T1000 (cell line): ENCODE results near the gene MRM2.

ENCODE experiments used
- DNase-seq: peaks from one replicate; lab custom pipeline; 2025; ENCODE audit warnings: mixed read lengths; lab: John Stamatoyannopoulos, UW

MRM2 gene

DNA sequence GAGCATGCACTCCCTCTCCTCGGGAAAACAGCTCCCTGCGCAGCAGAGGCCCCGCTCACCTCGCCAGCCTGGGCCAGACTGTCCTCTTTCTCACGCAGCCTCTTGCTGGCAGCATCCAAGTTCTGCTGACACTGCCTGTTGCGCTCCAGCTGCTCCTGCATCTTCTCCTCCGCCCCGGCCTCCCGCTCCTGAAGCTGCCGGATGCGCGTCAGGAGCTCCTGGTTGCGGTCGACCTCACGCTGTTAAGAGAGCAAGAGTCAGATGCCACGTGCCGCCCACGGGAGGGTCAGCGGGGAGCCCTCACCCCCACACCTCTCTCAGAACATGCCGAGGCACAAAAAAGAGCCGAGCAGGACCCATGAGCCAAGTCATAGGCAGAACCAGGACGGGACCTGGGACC is 19.5 kb downstream of the MRM2 start:
- no peak for DNase-seq

DNA sequence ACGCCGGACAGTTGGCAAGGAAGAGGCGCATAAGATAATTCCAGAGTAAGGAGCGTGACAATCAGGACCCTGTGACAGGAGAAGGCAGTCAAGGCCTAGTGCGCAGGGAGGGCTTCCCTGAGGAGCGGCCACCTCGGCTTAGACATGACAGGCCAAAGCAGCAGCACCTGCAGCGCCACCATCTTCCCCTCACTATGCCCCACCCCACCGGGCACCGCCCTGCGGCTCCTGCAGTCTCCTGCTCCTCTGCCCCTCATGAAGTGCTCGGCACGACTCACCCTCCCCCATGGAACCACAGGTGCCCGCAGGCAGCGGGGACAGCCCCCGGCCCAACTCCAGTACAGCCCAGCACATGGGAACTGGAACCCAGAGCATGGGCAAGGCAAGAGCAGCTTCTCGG is 21.1 kb downstream of the MRM2 start:
- no peak for DNase-seq

DNA sequence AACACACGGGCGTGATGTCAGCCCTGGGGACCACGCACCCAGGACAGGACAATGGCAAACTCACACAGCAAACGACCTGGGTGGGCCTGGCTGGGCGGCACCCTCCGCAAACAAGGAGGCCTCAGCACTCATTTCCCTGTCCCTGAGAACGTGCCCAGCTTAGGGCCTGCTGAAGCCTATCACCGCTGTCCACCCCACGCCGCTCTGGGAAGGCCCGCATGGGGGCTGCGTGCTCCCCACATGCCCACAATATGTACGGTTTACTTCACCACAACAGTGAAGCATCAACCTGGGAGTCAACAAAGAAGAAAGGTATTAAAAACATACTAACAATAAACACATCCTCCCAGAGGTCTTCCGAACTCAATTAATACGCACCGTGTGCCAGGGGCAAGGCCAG is 21.5 kb downstream of the MRM2 start:
- no peak for DNase-seq

DNA sequence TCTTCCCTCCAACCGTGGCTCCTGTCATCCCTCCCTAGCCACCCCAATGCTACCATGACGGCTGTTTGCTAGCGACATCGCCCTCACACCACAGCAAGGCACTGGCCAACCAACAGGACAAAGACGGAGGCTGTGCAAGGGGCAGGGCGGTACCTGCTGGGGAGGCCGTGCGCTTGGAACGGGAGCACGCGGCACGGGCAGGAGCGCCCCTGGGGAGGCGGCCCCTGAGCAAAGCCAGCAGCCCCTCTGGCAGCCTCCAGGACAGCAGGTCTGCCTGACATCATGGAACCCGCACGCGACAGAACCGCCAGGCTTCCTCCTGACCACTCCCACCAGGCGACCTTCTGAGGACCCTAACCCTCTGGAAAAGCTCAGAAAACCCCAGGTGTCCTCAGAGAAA is 22.0 kb downstream of the MRM2 start:
- no peak for DNase-seq

DNA sequence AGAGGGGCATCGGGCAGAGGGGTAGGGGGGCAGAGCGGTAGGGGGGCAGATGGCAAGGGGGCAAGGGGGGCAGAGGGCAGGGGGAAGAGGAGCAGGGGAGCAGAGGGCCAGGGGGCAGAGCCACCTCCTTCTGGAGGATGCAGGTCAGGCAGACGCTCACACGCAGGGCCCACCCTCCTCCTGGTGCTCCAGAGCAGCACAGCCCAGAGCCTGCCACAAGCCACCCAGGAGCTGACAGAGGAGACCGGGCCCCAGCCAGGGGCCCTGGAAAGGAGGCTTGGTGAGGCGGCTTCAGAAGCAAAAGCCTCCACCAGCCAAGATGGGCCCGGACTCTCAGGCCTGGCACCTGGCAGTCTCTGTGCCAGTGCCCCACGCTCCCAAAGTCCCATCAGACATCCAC is 22.4 kb downstream of the MRM2 start:
- no peak for DNase-seq

DNA sequence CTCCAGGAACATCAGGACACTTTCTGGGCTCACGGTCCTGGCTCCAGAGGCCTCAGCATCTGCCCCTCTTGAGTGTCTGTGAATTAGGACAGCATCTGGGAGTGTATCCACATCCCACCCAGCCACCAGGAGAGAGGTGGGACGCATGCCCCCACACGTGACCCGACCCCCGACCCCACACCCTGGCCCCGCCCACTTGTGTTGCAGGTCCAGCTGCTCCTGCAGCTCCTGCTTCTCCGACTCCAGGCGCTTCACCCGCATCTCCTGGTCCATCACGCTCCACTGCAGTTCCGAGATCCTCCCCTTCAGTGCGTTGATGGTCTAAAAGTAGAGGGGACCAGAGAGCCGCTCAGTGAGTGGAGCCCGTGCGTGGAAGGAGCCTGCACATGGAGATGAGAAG is 22.9 kb downstream of the MRM2 start:
- DNase-seq: no peak

DNA sequence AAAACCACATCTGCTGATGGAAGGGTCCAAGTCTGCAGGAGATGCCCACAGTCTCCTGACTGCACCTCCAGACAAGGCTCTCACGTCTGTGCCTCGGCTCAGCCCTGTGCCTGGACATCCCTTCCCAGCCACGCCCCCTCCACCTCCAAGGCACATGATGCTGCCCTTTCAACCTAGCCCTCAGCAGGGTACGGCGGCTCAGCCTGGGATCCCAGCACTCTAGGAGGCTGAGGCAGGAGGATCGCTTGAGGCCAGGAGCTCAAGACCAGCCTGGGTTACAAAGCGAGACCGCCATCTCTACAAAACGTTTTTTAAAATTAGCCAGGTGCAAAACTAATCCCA is 23.6 kb downstream of the MRM2 start:
- DNase-seq: no peak

DNA sequence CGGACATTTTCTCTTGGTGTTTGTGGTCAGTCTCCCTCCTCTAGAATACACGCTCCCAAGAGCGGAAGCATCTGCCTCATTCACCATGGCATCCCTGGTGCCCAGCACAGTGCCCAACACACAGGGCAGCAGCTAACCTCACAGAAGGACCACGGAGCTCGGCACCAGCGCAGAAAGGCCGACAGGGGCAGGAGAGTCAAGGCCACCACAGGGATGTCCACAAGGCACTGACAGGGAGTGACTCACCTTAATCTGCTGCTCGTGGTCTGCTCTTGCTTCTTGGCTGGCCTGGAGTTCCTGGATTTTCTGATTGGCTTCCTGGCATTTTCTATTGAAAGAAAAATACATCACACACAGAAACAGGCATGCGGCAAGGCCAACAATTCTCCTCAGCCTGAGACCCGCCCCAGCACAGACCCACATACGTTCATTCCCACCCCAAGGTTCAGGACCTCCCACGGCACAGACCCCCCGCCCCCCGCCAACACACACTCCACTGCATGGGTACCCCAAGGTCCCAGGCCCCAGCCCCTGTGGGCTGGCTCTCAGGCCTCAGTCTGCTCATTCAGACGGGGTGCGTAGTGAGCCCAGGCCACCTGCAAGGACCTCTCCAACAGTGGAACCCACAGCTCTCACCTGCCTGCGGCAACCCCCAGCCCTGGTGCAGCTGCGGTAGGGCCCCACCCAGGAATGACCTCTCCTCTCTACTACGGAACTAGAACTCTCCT is 24.1 kb downstream of the MRM2 start:
- no peak for DNase-seq

DNA sequence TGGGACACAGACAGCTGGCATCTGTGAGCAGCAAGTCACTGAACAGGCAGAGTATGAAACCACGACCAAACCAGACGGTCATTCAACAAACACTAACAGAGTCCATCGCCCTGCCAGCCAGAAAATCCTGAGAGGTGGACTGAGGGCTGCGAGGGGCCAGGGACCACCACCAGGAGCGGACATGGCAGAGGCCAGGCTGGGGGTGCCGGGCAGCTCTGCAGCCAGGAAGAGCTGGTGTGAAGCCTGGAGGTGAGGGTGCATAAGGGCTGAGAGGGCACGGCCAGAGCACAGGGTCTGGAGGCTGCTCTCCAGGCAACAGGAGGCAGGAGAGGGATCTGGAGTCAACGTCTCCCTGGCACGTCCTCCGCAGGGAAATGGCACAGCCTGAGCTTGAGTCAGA is 24.8 kb downstream of the MRM2 start:
- no peak for DNase-seq

DNA sequence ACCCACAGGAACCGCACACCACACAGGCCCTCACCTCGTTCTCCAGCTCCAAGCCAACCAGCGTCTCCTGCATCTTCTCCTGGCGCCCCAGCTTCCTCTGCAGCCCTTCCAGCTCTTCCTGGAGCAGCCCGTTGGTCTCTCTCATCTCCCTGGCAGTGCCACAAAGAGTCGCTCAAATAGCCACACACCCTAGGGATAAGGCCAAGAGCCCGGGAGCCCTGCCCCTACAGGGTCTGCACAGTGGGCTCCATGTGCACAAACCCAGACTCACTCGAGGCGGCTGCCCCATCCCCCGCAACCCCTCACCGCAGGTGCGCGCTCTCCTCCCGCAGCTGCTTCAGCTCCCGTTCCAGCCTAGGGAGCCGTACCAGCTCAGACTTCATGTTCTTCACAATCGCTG is 26.2 kb downstream of the MRM2 start:
- no peak for DNase-seq

DNA sequence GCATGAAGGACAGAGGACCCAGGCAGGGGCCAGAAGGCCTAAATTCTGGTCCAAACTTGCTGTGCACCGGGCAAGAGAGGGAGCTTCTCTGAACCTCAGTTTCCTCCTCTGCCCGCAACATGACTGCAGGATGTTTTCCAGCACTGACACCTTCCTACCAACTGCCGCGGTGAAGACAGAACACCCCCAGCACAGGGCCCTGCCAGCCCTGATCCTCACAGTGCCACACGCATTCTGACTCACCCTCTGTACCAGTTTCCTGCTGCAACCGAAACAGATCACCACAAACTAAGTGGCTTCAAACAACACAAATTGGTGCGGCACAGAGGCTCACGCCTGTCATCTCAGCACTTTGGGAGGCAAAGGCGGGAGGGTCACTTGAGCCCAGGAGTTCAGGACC is 27.4 kb downstream of the MRM2 start:
- no peak for DNase-seq

DNA sequence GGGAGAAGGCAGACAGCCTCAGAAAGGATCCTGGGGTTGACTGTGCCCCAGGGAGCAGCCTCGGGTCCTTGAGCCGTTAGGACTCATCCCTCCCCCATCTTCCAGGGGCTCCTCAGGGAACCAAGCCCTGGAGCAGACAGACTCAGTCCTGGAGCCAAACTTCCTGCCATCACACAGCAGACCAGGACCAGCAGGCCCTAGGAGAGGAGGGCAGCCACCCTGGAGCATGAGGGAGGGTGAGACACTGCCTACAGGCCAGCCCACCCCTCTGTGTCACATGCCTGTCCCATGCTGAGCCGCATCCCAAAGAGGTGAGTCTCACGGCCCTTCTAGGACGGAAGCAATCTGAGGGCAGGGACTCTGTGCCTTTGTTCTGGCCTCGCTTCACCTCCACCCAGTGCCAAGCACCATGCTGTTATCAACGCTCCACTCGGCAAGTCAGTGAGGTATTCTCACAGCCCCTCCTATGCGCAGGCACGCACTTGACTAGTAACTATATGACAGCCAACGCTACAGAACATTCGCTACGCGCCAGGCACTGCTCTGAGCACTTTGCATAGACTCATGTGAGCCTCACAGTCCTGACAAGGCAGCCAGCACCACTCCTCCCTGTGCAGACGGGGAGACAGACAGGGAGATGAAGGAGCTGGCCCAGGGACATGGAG is 28.3 kb downstream of the MRM2 start:
- DNase-seq: no peak

DNA sequence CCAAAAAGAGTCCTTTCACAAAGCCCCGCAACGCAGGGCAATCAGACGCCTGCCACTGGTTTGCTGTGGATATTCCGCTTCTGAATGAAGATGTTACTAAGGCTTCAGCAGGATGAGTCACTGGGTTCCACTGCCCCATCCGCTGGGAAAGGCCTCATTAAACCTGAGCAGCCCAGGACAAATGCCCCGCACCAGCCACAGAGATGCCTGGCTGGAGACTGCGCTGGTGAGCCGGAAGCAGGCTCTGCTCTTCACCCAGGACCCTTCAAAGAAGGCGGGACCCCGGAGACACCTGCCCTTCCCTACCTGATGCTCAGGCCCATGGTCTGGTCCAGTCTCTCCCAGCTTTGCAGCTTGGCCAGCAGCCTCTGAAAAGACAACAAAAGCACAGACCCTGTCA is 29.1 kb downstream of the MRM2 start:
- no peak for DNase-seq

DNA sequence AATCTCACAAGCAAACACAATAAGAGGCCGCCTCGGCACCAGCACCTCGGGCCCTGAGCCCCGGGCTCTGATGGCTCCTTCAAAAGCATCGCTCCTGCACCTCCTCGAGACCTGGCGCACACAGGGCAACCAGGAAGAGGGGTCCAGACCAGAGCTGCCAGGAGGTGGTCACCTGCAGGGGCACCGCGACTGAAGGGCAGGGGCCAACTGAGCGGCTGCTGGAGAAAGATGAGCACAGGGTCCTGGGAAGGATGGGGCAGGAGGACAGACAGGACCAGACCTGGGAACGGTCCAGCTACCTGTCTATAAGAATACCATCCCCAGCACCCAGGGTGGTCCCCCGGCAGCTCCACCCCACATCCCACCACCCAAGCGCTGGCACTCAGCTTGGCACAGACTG is 30.1 kb downstream of the MRM2 start:
- DNase-seq: no peak

DNA sequence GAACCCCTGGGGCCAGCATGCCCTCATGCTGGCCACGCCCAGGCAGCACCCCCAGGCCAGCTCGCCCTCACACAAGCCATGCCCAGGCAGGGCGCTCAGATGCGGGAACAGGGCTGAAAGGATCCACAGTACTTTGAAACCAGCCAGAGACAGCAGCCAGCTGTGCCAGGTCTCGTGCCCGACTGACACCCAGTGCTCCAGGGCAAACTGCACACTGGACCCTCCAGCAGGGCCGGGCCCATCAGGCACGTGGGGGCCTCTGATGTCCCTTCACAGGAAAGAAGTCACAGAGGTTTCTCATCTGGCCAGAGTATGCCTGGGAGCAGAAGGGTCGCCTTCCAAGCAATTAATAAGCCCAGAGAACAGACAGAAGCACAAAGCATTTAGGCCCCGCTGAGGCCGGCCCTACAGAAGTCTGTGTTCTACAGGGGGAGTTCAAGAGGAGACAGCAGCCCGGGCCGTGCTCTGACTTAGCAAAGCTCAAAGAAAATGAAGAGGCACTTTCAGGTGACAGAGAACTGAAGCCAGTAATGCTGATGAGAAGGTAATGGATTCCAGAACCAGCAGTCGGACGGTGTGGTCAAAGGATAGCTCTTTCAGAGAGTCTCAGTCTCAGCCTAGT is 30.6 kb downstream of the MRM2 start:
- no peak for DNase-seq

DNA sequence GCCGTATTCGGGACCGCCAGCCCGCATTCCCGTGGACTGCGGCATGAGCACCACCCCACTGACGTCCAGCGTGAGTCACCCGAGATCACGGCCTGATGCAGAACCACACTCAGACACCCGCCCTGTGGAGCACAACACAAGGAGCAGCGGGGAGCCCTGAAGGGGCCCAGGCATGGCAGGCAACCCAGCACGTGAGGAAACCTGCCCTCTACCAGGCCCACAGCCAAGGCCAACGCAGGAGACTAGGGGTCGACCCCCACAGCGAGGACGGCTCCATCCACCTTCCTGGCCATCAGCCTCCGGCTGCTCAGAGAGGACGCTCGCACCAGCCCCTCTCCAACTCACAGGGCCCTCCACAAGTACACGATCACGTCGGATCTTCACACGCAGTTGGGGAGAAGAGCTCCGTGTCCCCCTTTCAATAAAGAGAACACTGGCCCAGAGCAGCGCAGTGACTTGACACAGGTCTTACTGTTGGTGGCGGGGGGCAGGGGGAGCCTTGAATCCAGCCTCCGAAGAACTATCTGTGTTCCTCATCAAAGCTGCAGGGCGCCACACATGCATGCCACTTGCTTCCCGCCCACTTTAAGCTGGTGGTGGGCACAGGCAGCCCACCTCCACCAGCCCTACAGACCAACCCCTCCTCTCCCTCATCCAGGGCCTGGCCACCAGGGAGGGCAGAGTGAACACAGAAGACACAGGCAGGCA is 31.3 kb downstream of the MRM2 start:
- no peak for DNase-seq

DNA sequence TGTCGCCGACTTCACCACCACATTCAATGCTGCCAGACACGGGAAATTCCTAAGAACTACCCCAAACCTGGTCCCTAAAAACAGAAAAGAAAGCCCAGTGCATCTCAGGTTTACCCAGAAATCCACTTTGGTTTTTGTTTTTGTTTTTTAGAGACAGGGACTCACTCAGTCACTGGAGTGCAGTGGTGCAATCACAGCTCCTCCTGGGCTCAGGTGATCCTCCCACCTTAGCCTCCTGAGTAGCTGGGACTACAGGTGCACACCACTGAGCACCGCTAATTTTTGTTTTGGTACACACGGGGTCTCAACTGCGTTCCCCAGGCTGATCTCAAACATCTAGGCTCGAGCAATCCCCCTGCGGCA is 32.1 kb downstream of the MRM2 start:
- DNase-seq: no peak

DNA sequence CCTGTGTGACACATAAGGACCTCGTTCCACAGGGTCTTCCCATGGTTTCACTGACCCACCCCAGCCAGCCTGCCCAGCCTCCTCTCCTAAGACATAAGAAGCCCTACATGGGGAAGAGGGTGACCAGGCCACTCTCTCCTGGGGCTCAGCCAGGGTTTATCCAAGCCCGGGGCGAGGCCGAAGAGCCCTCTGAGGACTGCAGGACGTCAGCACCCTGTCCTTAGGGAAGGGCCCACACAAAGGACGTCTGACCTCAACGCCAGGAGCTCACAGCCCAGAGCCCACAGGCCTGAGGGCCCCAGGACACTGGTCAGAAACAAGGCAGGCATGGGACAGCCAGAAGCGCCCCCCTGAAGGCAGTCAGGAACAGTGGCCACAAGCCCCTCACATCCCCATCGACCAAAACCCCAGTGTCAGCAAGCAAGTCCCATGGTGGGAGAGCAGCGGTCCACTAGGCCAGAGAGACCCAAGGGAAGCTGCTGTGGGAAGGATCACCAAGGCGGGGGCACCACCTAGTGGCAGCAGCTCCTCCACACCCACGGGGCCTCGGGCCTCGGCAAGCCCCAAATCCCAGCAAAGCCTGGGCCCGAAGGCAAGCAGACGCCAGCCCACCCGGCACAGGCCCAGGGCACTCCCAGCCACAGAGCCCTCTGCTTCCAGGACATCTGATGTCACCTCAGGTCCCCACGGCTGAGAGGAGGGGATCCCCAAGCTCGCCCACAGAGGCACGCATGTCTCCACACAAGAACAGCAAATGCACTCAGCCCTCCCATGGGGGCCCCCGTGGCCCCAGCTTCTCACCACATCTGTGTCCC is 32.7 kb downstream of the MRM2 start:
- DNase-seq: peak; percentile 11

DNA sequence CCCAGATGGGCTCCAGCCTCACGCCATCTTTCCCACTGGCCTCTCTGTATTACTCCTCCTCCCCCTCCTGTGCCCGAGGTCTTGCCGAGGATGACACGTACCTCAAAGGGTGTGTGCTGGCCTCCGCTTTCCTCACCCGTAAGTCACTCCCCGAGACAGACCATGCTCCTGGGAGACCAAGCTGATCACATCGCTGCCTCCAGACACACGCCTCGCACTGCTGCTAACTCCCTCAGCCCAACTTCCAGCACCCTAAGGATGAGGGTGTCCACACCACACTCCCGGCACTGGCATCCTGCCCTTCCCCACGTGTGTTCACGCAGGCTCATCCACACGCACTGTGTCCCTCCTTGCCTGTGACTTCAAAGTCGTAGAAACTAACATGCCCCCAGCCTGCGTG is 33.3 kb downstream of the MRM2 start:
- DNase-seq: no peak

DNA sequence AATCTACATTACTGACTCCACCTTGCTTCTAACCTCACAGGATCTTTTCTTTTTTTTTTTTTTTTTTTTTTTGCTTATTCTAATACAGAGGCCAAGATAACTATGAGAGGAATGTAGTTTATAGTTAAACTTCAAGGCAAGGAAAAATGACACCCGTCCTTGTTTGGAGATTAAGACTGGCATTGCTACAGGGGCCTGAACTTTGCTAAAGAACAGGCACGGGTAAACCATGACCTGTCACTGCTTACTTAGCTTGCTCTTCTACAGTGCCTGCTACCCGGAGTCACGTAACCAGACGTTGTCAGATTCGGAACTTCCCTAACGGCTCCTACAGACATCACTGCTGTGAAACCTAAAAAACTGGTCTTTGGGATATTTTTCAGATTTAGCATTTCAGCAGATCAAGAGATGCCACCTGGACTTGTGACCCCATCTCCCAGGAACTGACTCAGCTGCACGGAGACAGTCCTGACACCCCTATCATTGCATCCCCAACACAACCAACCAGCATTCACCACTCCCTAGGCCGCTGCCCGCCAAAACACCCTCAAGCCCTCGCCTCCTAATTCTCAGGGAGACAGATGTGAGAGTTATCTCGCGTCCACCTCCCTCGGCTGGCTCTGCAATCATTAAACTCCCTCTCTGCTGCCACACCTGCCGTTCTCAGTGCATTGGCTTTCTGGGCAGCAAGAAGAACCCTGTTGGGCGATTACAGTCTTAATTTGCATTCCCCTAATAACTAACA is 36.8 kb downstream of the MRM2 start:
- no peak for DNase-seq

DNA sequence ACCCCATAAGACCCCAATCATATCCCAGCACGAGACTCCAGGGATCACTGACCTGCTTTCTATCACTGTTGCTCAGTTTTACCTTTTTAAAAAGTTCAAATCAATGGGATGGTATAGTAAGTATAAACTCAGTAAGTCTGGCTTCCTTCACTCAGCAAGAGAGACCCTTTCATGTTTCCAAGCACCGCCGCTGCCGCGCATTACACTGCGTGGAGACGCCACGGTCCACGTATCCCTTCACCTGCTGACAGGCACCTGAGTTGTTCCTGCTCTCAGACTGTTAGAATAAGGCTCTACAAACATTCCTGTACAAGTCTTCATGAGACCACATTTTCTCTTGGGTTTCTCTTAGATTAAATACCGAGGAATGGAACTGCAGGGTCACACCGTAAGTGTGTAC is 37.6 kb downstream of the MRM2 start:
- no peak for DNase-seq
